GM21367 (cell line): Measurements from ENCODE around the gene POLR1G.

Source experiments
- ATAC-seq: cut with Tn5 transposase; IDR thresholded peaks from one replicate; pipeline ENCODE4 v1.9.1; 2021; ENCODE audit not compliant: unreplicated experiment

The POLR1G gene, protein sequence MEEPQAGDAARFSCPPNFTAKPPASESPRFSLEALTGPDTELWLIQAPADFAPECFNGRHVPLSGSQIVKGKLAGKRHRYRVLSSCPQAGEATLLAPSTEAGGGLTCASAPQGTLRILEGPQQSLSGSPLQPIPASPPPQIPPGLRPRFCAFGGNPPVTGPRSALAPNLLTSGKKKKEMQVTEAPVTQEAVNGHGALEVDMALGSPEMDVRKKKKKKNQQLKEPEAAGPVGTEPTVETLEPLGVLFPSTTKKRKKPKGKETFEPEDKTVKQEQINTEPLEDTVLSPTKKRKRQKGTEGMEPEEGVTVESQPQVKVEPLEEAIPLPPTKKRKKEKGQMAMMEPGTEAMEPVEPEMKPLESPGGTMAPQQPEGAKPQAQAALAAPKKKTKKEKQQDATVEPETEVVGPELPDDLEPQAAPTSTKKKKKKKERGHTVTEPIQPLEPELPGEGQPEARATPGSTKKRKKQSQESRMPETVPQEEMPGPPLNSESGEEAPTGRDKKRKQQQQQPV

DNA sequence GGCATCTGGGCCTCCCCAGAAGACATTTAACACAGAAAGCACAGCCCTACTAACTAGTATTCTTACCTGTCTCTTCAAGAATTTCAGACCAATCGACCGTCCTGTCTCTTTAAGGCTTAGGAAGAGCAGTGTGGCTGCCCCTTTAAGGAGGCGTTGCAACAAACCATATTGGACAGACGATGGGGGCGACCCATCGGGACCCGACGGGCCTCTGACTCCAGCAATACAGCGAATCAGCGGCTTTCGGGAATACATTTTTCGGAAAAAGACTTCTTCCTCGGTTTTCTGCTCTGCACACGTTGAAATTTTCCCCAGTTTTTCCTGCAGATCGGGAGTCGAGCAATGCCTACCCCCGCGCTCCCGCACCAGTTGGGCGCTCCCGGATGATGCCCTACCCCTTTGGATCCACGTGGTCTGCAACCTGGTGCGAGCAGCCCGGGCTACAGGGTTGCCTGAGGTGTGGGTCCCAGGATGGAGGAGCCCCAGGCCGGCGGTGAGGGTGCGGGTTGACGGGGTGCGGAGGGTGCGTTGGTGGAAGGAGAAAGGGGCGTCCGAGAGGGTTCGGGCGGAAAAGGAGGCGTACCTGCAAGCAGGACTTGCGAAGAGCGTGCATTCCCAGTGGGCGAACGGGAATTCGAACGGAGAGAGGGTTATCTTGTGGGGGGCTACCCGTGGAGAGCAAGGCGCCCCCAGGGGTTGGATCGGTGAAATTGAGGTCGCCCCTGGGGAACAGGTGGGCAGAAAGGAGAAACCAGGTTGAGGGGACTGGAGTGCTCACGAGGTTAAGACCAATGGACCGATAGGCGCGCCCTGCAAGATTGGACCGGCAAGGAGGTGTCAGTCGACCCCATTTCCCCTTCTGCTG, at the start of gene POLR1G:
Gene POLR1G (plus strand): TSS at position 419 of the 865 bp plus-strand sequence. CDS start 53 bp downstream, at position 472.
- ATAC-seq, result peak; percentile 62

DNA sequence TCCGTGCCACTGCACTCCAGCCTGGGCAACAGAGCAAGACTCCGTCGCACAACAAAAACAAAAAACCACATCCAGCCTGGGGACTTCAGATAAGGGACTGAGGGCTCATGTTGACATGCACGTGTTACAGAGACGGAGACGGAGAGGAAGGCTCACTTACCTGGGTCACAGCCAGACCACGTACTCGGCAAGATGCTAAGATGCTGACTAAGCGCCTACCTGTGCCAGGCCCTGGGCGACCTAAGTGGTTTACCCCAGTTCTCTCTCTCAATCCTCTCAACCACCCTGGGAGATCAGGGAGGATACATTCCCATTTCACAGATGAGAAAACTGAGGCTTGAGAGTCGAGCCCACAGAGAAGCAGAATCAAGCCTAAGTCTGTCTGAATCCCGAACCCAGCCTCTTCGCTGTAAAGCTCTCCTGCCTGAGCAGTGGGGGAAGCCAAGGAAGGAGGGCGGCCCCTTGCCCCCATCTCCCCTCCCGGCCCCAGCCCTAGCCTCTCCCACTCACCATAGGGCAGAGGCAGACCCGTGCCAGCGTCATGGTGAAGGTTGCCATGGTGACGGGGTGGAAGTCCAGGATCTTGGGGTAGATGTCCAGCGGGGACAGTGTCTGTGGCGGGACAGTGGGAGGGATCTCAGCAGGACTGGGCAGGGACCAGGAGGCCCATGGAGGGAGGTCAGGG, 49.5 kb upstream of the POLR1G start:
- ATAC-seq, result no peak

DNA sequence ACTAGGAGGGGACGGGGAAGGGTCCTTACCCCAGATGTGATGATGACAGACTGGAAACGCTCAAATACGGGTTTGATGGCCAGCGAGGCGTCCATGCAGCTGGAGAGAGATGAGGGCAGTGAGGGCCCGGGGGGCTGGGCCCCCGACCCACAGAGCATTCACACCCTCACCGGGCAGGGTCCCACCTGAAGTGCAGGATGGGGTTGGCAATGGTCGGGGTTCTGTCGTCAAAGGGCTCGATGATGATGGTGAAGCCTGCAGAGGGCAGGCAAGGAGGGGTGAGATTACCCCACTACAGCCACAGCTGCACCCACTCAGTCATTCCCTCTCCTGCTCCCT, 49.0 kb upstream of the POLR1G start:
- ATAC-seq, result no peak

DNA sequence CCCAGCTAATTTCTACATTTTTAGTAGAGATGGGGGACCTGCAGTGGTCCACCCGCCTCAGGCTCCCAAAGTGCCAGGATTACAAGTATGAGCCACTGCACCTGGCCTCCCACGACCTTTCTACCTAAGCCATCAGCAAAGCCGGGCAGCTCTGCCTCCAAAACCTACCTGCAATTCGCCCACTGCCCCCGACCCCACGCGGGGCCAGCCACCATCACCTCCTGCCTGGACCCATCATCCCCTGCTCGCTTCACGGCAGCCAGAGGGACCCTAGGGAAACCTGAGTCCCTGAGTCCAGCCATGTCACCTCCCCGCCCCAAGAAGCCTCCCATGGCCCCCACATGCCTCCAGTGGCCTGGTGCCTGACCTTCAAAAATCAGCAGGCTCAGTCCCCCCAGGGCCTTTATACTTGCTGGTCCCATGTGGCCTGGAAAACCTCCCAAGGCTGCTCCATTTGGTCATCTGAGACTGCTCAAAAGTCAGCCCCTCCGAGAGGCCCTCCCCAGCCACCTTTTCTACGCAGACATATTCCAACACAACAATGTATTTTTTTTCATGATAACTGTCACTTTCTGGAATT, 48.1 kb upstream of the POLR1G start:
- no peak for ATAC-seq

DNA sequence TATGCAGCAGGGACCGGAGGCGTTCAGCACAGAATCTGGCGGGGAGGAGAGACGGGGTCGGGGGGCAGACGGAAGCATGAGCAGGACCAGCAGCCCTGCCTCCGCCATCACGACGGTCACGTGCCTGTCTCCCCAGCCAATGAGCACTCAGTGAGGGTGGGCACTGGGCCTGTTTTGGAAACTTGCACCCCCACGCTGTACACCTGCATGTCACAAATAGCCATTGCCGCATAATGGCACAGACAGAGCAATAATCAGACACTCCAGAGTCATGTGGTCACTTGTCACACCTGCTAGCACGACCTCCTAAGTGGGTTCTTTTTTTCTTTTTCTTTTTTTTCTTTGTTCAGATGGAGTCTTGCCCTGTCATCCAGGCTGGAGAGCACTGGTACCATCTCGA, 44.8 kb upstream of the POLR1G start:
- ATAC-seq, result no peak

DNA sequence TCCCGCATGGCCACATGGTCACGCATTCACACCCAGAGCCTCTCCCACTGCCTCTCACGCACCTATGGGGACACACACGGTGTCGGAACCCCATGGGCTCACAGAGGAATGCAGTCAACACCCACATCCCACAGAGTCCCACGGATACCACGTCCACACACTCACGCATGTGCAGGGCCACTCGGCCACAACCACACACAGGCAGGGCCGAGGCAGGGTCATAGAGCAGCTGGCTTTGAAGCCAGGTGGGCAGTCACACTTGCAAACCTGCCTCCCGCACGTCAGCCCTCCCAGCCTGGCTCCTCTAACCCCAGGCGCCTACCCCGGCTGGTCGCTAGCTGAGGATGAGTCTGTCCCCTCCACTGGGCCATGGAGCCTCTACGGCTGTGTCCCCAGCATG, 44.2 kb upstream of the POLR1G start:
- no peak for ATAC-seq

DNA sequence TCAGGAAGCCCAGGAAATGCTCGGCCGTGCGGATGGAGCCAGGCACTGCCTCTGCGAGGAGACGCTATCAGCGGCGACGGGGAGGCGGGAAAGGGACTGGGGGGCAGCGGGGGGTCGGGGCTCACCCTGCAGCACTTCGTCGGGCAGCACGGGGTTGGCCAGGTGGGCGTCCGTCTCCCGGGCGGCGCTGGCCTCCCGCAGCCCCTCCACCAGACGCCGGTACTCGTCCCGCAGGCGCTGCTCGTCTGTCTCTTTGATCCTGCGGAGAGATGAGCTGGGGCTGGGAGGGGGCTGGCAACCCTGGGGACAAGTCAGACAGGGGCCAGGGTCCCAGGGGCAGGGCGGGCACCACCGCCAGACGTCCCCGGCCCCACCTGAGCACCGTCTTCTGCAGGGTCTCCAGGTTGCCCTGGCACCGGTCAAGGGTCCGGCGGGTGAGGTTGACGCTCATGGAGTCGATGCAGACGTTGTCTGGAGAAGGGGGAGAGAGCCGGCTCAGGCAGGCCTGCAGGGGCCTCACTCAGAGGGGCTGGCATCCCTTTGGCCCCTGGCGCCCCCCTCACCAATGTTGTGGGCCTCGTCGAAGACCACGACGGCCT, 42.5 kb upstream of the POLR1G start:
- ATAC-seq, result no peak

DNA sequence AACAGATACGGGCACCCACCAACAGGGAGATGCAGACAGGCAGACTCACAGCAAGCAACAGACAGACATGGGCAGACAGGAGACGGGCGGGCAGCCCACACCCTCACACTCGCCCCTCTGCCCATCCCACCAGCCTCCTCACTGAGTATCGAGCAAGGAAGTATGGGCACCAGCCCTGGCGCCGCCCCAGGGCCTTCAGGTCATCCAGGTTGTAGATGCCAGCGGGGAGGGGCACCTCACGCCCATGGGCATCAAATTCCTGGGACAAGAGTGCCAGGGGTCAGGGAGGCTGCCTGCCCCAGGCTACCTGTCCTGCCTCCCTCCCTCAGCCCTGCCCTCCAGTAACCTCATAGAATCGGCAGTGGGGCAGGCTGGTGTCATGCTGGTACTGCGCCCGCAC, 41.7 kb upstream of the POLR1G start:
- no peak for ATAC-seq

DNA sequence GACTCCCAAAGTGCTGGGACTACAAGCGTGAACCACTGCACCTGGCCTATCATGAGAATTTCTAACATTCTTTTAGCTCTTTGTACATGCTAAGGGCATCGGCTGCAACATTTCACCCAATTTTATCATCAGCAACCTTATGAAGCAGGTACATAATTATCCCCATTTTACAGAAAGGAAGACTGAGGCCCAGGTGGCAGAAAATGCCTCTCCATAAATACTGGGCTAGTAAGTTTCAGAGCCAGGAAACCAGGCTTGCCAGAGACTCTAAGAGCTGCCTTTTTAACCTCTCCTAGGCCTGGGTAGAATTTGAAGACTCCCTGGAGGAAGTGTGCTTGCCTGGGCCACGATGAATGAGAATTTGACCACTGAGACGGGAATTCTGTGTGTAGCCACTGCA, 38.3 kb upstream of the POLR1G start:
- ATAC-seq, result no peak

DNA sequence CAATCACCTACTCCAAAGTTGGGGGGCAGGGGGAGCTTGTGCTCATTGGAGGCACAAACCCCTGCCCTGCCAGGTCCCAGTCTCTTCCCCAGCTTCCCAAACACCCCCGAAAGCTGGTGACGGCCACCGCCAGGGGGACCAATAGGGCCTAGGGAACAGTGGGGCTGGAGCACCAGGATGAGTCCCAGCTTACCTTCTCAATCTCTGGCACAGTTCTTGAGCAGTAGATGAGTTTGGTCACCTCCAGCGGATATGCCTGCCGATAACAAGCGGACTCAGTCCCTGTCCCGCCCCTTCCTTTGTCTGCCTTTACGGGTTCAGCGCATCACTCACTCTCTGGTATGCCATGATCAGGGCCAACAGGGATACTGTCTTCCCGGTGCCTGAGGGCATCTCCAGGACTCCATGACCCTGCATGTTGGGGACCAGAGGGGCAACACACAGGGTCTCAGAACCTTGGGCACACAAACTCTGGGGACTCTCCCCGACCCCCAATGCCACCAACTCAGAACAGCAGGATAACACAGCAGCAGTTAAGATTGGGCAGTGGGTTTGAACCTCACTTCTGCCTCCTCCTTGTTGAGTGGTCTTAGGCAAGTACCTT, 37.6 kb upstream of the POLR1G start:
- no peak for ATAC-seq

DNA sequence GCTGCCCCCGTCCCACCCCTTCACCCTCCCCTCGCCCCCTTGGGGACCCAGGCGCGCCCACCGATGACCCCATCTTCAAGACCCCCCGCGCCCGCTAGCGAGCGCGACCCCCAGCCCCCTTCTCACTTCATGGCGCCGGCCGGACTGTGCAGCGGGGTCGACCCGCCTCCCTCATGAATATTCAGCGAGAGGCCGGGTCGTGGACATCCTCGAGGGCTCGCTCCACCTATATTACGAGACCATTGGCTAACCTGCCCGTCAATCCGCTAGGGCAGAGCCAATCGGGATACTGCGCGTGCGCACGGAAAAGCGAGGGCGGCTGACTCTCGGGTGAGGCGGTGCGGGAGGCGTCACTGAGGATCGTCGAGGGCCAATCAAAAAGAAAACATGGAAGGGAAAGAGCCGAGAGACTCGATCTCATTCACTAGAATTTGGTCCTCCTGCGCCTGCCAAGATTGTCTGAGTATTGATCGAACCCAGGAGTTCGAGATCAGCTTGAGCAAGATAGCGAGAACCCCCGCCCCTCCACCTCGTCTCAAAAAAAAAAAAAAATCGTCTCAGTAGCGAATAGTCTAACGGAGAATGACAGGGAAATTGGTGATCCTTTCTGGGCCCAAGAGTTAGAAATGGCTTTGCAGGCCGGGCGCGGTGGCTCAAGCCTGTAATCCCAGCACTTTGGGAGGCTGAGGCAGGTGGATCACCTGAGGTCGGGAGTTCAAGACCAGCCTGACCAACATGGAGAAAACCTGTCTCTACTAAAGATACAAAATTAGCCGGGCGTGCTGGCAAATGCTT, 35.8 kb upstream of the POLR1G start, which contains the start of gene ERCC2:
Gene ERCC2 (minus strand): TSS at position 164 of the 795 bp plus-strand sequence. CDS start 33 bp downstream, at position 131.
- peak; percentile 78 for ATAC-seq

DNA sequence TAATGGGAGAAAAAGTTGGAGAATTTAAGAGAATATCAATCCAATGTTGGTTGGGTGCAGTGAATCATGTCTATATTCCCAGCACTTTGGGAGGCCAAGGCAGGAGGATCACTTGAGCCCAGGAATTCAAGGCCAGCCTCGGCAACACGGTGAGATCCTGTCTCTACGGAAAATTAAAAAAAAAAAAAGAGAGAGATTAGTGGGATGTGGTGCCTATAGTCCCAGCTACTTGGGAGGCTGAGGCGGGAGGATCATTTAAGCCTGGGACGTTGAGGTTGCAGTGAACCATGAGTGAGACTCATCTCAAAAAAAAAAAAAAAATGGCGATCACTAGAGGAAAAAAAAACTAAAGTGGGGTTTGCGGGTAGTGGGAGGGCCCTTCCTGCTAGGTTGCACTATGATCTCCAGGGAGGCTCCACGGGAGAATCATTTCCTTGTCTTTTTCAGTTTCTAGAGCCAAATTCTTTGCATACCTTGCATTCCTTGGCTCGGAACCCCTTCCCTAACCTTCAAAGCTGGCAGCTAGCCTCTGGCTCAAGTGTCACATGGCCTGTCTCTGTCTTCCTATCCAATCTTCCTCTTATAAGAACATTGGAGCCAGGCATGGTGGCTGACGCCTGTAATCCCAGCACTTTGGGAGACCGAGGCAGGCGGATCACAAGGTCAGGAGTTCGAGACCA, 30.3 kb upstream of the POLR1G start:
- no peak for ATAC-seq

DNA sequence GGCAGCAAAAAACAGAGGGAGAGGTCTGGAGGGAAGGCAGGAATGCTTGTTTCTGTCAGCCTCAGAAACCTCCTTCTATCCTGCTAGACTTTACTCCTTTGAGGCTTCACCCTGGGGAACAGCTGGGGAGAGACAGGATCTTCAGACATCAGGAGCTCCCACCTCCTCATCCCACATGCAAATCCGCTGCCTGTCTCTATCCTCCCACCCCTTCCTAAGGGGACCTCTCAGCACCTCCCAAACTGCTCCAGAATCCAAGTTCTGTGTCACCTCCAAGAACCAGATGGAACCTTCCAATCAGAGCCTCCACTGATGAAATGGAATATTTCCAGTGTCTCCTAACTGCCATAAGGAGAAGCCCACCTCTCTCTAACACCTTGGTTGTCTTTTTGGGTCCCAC, 26.3 kb upstream of the POLR1G start:
- ATAC-seq, result no peak

DNA sequence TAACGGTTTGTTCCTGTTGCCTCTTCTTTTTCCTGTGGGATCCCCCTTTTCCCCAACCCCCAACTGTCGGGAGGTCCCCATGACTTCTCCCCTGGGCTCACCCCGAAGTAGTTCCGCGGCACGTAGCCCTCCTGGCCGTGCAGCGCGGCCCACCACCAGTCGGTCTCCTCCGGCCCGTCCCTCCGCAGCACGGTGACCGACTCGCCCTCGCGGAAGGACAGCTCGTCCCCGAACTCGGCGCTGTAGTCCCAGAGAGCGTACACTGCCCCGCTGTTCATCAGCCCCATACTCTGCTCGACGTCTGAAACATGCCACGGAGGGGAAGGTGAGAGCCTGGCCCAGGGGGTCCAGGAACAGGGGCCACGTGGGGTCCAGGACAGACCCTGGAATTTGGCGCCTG, 24.0 kb upstream of the POLR1G start:
- ATAC-seq, result no peak

DNA sequence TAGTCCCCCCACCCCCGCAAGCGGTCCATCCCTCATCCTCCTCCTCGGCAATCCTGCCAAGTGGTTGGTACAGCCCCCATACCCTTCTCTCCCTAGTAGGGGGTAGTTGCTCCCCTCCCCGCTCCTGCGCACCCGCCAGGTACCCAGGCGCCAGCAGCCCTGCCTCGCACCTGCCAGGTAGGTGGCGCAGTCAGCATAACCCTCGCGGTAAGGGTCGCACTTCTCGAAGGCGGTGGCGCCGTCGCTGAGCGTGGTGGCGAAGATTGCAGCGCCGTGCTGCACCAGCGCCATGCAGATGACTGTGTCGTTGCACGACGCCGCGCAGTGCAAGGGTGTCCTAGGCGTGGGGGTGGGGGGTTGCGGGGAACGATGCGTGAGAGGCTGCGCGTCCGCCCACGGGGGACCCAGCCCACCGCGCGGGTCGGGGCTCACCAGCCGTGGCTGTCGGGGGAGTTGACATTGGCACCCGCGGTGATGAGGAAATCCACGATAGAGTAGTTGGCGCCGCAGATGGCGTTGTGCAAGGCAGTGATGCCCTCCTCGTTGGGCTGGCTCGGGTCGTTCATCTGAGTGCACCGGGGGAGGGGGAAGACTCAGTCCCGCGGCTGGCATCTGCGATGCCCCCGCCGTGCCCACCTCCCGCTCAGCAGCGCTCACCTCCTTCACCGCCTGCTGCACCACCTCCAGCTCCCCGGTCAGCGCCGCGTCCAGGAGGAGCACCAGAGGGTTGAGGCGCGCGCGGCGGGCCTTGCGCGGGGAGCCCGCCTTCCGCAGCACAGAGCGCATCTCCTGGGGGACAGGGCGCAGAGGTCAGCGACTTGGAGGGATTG, 20.8 kb upstream of the POLR1G start:
- ATAC-seq, result no peak

DNA sequence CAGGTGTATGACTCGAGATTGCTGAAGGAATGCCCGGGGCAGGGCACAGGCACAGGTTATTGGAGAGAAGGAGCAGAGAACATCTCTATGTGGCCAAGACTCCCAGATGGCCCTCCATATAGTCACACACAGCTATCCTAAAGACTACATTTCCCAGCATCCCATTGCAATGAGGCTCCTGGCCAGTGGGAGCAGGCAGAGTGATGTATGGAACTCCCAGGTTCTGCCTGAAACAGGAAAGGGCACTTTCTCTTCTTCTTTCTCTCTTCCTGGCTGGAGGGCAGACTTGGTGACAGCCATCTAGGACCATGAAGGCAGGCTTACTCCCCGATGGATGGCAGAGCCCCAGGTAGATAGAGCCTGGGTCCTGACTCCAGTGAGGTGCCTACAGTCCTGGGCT, 15.1 kb upstream of the POLR1G start:
- no peak for ATAC-seq

DNA sequence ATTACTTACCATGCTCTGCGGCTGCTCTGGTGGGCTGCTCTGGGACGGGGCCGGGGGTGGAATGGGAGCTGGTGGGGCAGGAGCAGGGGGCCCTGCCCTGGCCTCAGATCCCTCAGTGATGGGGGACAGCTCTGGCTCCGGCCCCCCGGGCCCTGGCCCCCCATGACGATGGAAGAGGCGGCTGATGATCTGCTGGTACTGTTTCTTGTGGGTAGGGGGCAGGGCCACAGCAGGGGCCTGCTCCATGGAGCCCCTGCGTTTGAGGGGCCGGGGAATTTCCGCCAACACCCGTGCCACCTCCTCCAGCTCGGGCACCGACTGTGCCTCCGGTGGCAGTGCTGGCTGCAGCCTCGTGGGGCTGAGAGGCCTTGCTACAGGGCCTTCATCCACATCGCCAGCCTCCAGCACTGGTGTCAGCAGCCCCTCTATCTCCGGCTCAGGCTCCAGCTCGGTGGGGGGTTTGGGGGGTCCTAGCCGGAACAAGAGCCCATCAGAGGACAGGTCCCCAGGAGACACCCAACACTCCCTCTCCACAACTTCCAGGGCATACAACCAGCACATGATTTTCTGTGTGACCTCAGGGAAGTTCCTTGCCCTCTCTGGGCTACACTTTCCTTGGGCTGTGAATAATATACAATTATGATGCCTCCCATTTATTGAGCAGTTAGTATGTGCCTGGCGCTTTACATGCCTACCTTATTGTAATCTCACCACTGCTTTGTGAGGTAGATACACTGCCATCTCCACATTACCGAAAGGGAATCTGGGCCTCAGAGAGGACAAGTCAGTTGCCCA, 14.4 kb upstream of the POLR1G start:
- no peak for ATAC-seq
